GM18951 (cell line): ENCODE results near the gene SORBS2.
"Not testable (repeated sequence)": the region's sequence is repeated elsewhere in the genome, so short reads cannot be mapped to it uniquely, and the experiment has no call there.

Experiments
- POLR2A ChIP-seq: IDR thresholded peaks from 4 replicates; pipeline ENCODE4 v1.6.1; 2011; ENCODE audit warnings: mild to moderate bottlenecking; ENCODE audit not compliant: insufficient read length, insufficient read depth; ENCODE audit errors: extremely low read depth
- in situ Hi-C: fragments of 300-500 bp; cut with MboI; formaldehyde crosslinking; loops from one replicate; pipeline ENCODE4 v1.12.0; 2022; ENCODE audit warnings: low sequenced_read_pairs, mixed read lengths, inconsistent platforms; ENCODE audit not compliant: unreplicated experiment

Gene SORBS2

DNA sequence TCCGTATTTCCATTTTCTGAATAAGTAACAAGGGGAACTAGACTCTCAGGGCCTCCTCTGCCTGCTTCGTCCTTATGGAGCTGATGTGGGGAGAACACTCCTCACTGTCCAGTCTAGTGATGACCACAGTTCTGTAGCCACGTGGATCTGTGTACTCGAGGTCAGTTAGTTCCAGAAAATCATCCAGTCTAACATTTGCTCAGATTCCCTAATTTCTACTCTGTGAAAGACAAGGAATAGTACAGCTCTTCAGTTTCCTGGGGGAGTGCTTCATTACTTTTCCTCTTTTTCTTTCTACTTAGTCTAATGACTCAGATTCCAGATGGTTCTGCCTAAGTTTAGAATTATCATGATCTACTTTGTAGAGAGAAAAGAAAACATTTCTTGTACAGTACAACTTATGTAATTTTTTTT is 82.6 kb downstream of the SORBS2 start:
- in situ Hi-C loops = no loop called here
- no peak for TF ChIP-seq POLR2A

DNA sequence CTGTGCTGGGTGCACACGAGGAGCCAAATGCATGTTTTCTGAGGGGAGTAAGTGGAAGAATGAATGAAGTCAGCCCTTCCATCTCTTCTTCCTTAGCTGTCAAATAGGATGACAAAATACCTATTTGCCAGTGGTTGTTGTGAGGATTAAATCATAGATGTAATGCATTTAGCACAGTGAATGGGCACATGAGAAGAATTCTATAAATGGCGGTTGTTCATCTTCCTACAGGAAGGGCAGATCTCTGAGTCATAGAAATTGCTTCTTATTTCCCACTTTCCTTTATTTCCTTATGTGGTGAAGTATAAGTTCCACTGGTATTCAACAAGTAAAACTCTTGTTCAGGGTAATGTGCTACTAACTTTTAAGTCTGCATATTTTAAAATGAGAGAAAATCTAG is 83.1 kb downstream of the SORBS2 start:
- in situ Hi-C loops = no loop called here

DNA sequence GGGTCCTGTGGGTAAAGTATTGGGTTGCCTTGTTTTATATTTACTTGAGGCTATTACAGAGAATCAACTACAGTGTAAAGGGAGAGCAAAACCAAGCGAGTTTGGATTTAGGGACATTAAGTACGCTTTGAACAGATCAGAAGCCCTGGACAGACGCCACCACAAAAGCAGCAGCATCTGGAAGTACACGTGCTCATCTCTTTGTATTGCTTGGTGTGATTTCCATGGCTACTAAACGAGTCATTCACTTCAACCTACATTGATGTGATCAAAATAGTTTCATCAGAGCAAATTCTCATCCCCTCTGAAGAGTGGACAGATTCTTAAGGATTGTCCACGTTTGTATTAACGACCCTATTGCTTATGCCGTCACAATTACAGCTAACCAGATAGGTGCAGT is 85.1 kb downstream of the SORBS2 start:
- in situ Hi-C loops = no loop called here
- no peak for TF ChIP-seq POLR2A

More for the DNA sequence above, 83.1 kb downstream of the SORBS2 start:
- TF ChIP-seq POLR2A = no peak

- no peak for TF ChIP-seq POLR2A
- in situ Hi-C loops = no loop called here
Observed at GRCh38 chr4:185723631-185724260, 88.2 kb downstream of the SORBS2 start.

DNA sequence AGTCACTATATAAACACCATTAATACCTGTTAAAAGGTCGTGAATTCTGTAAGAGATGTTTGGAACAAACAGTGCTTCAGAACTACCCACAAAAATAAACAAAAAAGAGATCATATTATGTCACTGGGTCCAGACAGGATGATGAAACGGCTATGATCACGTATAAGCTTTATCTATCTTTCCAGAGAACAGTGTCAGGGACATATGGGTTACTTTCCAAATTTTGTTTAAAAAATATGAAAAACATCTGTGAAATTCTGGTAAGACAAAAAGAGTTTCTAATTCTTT is 90.0 kb downstream of the SORBS2 start:
- TF ChIP-seq POLR2A = no peak
- in situ Hi-C loops = no loop called here

GRCh38 chr4:185721190-185722028 is 90.6 kb downstream of the SORBS2 start:
- in situ Hi-C loops = no loop called here
- no peak for TF ChIP-seq POLR2A

DNA sequence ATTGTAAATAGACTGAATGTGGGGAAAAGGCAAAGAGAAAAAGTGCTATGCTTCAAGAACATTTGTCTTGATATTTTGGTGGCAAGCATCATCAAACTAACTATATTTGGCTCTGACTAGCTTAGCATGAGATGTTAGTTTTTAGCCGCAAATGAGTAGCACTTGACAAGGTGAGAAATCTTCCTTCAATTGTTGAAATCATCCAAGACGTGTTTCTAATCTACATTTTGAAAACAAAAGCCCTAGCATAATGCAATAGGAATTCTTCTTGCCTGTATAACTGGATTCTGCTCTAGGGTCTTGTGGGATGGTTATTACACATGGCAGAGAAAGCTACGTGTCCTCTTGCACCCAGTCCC is 92.5 kb downstream of the SORBS2 start:
- TF ChIP-seq POLR2A = no peak
- in situ Hi-C loops = no loop called here

- in situ Hi-C loops = no loop called here
- TF ChIP-seq POLR2A = no peak
Observed at GRCh38 chr4:185718578-185719499, 93.2 kb downstream of the SORBS2 start.

DNA sequence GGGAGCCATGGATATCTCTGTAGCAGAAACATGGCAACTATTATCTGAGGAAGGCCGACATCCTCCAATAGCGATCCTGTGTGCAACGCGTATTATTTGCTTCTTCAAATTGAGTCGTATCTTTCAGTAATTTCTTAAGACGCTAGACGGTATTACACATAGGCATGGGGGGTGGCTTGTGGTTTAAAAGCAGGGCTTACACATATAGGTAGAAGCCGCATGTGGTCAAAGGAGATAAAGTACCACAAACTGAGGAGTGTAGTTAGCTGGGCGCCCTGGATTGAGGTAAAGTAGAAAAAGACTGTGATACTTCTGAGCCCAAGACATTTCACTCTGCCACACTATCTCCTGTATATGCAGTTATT is 94.6 kb downstream of the SORBS2 start:
- no peak for TF ChIP-seq POLR2A
- in situ Hi-C loops = no loop called here

- TF ChIP-seq POLR2A = no peak
- in situ Hi-C loops = no loop called here
Observed at GRCh38 chr4:185716577-185717376, 95.2 kb downstream of the SORBS2 start.

DNA sequence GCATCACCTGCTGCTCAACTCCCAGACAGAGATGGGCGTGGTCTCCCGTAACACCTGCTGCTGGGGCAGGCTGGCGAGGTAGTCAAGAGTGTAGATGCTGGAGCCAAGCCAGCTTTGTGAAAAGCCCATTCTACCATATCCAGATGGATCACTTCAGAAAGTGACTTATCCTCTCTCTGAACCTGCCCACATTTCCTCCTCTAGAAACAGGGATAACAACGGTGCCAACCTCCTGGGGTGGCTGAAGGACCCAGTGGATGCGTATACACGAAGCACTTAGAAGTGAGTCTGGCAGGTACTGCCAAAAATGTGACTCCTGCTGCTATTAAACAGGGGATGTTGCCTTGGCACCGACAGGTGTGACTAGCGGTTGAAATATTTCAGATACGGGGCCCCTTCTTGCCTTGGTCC is 95.8 kb downstream of the SORBS2 start:
- in situ Hi-C loops = no loop called here
- no peak for TF ChIP-seq POLR2A

DNA sequence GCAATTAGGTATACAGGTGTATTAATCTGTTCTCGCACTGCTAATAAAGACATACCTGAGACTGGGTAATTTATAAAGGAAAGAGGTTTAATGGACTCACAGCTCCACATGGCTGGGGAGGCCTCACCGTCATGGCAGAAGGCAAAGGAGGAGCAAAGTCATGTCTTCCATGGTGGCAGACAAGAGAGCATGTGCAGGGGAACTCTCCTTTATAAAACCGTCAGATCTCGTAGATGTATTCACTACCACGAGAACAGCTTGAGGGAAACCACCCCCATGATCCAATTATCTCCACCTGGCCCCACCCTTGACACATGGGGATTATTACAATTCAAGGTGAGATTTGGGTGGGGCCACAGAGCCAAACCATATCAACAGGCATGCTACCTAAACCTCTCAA is 97.5 kb downstream of the SORBS2 start:
- in situ Hi-C loops = not testable (repeated sequence)

GRCh38 chr4:185713731-185714130 is 98.3 kb downstream of the SORBS2 start:
- in situ Hi-C loops = no loop called here

More at GRCh38 chr4:185713731-185714130, 98.3 kb downstream of the SORBS2 start:
- no peak for TF ChIP-seq POLR2A
